HEK293 (cell line): Measurements from ENCODE around the gene NDUFS2.

Experiments
- BCL6B ChIP-seq: fragments of 450-650 bp; formaldehyde crosslinking; IDR thresholded peaks from 2 replicates; pipeline ENCODE4 v1.5.1; 2017; ENCODE audit warnings: missing biosample characterization, missing genetic modification characterization
- CTCF ChIP-seq: fragments of 450-650 bp; formaldehyde crosslinking; IDR thresholded peaks from 2 replicates; pipeline ENCODE4 v1.5.1; 2016; ENCODE audit warnings: missing biosample characterization, missing genetic modification characterization
- FEZF1 ChIP-seq: fragments of 450-650 bp; formaldehyde crosslinking; IDR thresholded peaks from 2 replicates; pipeline ENCODE4 v1.5.1; 2016; ENCODE audit warnings: missing biosample characterization, missing genetic modification characterization
- HIC1 ChIP-seq: fragments of 450-650 bp; formaldehyde crosslinking; IDR thresholded peaks from 2 replicates; pipeline ENCODE4 v1.5.1; 2016; ENCODE audit warnings: missing biosample characterization, missing genetic modification characterization
- INSM2 ChIP-seq: fragments of 450-650 bp; formaldehyde crosslinking; IDR thresholded peaks from 2 replicates; pipeline ENCODE4 v1.5.1; 2016; ENCODE audit warnings: missing biosample characterization, missing genetic modification characterization
- KLF1 ChIP-seq: fragments of 450-650 bp; formaldehyde crosslinking; IDR thresholded peaks from 2 replicates; pipeline ENCODE4 v1.5.1; 2016; ENCODE audit warnings: missing biosample characterization, missing genetic modification characterization
- OVOL3 ChIP-seq: fragments of 450-650 bp; formaldehyde crosslinking; IDR thresholded peaks from 2 replicates; pipeline ENCODE4 v1.5.1; 2016; ENCODE audit warnings: missing biosample characterization, missing genetic modification characterization
- PRDM4 ChIP-seq: fragments of 450-650 bp; formaldehyde crosslinking; IDR thresholded peaks from 2 replicates; pipeline ENCODE4 v1.5.1; 2017; ENCODE audit warnings: missing biosample characterization, missing genetic modification characterization
- SP2 ChIP-seq: fragments of 450-650 bp; formaldehyde crosslinking; IDR thresholded peaks from 2 replicates; pipeline ENCODE4 v1.5.1; 2016; ENCODE audit warnings: missing biosample characterization, missing genetic modification characterization
- TRIM28 ChIP-seq: IDR thresholded peaks from 2 replicates; pipeline ENCODE4 v1.6.1; 2011; ENCODE audit warnings: low read length, control low read depth, borderline replicate concordance
- WT1 ChIP-seq: fragments of 450-650 bp; formaldehyde crosslinking; IDR thresholded peaks from 2 replicates; pipeline ENCODE4 v1.5.1; 2016; ENCODE audit warnings: missing biosample characterization, missing genetic modification characterization
- ZNF148 ChIP-seq: fragments of 450-650 bp; formaldehyde crosslinking; IDR thresholded peaks from 2 replicates; pipeline ENCODE4 v1.5.0; 2017; ENCODE audit warnings: missing biosample characterization, missing genetic modification characterization, borderline replicate concordance
- ZNF2 ChIP-seq: fragments of 450-650 bp; formaldehyde crosslinking; IDR thresholded peaks from 2 replicates; pipeline ENCODE4 v1.5.1; 2016; ENCODE audit warnings: missing biosample characterization, missing genetic modification characterization
- ZNF23 ChIP-seq: fragments of 450-650 bp; formaldehyde crosslinking; IDR thresholded peaks from 2 replicates; pipeline ENCODE4 v1.5.1; 2016; ENCODE audit warnings: missing biosample characterization, missing genetic modification characterization, borderline replicate concordance
- ZNF24 ChIP-seq: fragments of 450-650 bp; formaldehyde crosslinking; IDR thresholded peaks from 2 replicates; pipeline ENCODE4 v1.5.1; 2016; ENCODE audit warnings: missing biosample characterization, missing genetic modification characterization
- ZNF350 ChIP-seq: fragments of 450-650 bp; formaldehyde crosslinking; IDR thresholded peaks from 2 replicates; pipeline ENCODE4 v1.5.0; 2017; ENCODE audit warnings: missing biosample characterization, mild to moderate bottlenecking, missing genetic modification characterization
- ZNF354C ChIP-seq: fragments of 450-650 bp; formaldehyde crosslinking; IDR thresholded peaks from 2 replicates; pipeline ENCODE4 v1.5.1; 2016; ENCODE audit warnings: missing biosample characterization, missing genetic modification characterization, low read depth, borderline replicate concordance
- ZNF366 ChIP-seq: fragments of 450-650 bp; formaldehyde crosslinking; conservative IDR thresholded peaks from 2 replicates; pipeline ENCODE4 v1.5.1; 2016; ENCODE audit warnings: missing biosample characterization, missing genetic modification characterization
- ZNF404 ChIP-seq: fragments of 450-650 bp; formaldehyde crosslinking; IDR thresholded peaks from 2 replicates; pipeline ENCODE4 v1.5.1; 2017; ENCODE audit warnings: missing biosample characterization, missing genetic modification characterization
- ZNF433 ChIP-seq: fragments of 450-650 bp; formaldehyde crosslinking; IDR thresholded peaks from 2 replicates; pipeline ENCODE4 v1.5.1; 2016; ENCODE audit warnings: missing biosample characterization, missing genetic modification characterization, low read depth
- ZNF48 ChIP-seq: fragments of 450-650 bp; formaldehyde crosslinking; IDR thresholded peaks from 2 replicates; pipeline ENCODE4 v1.5.1; 2016; ENCODE audit warnings: missing biosample characterization, missing genetic modification characterization
- ZNF580 ChIP-seq: fragments of 450-650 bp; formaldehyde crosslinking; IDR thresholded peaks from 2 replicates; pipeline ENCODE4 v1.5.1; 2016; ENCODE audit warnings: missing biosample characterization, missing genetic modification characterization
- ZNF610 ChIP-seq: fragments of 450-650 bp; formaldehyde crosslinking; IDR thresholded peaks from 2 replicates; pipeline ENCODE4 v1.5.1; 2016; ENCODE audit warnings: missing biosample characterization, missing genetic modification characterization, borderline replicate concordance
- ZNF843 ChIP-seq: fragments of 450-650 bp; formaldehyde crosslinking; IDR thresholded peaks from 2 replicates; pipeline ENCODE4 v1.5.1; 2016; ENCODE audit warnings: missing biosample characterization, missing genetic modification characterization
- ZSCAN23 ChIP-seq: fragments of 450-650 bp; formaldehyde crosslinking; IDR thresholded peaks from 2 replicates; pipeline ENCODE4 v1.5.1; 2016; ENCODE audit warnings: missing biosample characterization, missing genetic modification characterization

Gene NDUFS2

GRCh38 chr1:161165742-161166668, 36.2 kb upstream of the NDUFS2 start, which contains the start of gene PPOX (continued):
- TF ChIP-seq ZNF843: no peak; the same call in 1 of the 2 replicates
- peak; percentile 59; the same call in 1 of the 2 replicates for TF ChIP-seq HIC1 (tag by site-specific recombination)
- TF ChIP-seq FEZF1 (tag by site-specific recombination): 0 out of 2 replicates have a peak, but pooled peaks have one; percentile 17
- peak; percentile 12; the same call in 1 of the 2 replicates for TF ChIP-seq ZNF580 (tag by site-specific recombination)
- no peak for TF ChIP-seq ZNF24 (tag by site-specific recombination)
- TF ChIP-seq INSM2: no peak
- TF ChIP-seq CTCF (tag by site-specific recombination): peak; percentile 70
- TF ChIP-seq ZNF610 (tag by site-specific recombination): peak; percentile 75
- no peak for TF ChIP-seq BCL6B (tag by site-specific recombination)
- no peak for TF ChIP-seq ZNF354C (tag by site-specific recombination)
- 0 out of 2 replicates have a peak, but pooled peaks have one; percentile 4 for TF ChIP-seq PRDM4 (tag by site-specific recombination)
- TF ChIP-seq ZNF23 (tag by site-specific recombination): no peak
- no peak for TF ChIP-seq ZNF433 (tag by site-specific recombination)
- TF ChIP-seq KLF1: peak; percentile 65
- no peak for TF ChIP-seq ZNF48 (tag by site-specific recombination)
- TF ChIP-seq ZNF350 (tag by site-specific recombination): no peak
- TF ChIP-seq SP2: peak; percentile 98
- no peak; the same call in 1 of the 2 replicates for TF ChIP-seq OVOL3 (tag by site-specific recombination)
- 0 out of 2 replicates have a peak, but pooled peaks have one; percentile 16 for TF ChIP-seq ZSCAN23 (tag by site-specific recombination)
- no peak for TF ChIP-seq ZNF404 (tag by site-specific recombination)
- TF ChIP-seq ZNF2 (tag by site-specific recombination): no peak; the same call in none of the 2 replicates
- TF ChIP-seq ZNF366: peak; percentile 75
- TF ChIP-seq WT1 (tag by site-specific recombination): peak; percentile 65
- no peak for TF ChIP-seq ZNF148 (tag by site-specific recombination)
- TF ChIP-seq TRIM28: peak; percentile 65; the same call in 1 of the 2 replicates
